Upper lobe of right lung (tissue), 1 donor: ENCODE data around the gene NAALADL2. TPM values are rescaled to one million over a fixed set of nuclear protein-coding genes. Genes with fewer than 3 reads are reported as not detected.

Source experiments
- ATAC-seq: fragments of 200-7000 bp; cut with Tn5 transposase; one replicate; pipeline ENCODE4 v1.9.1; 2020; ENCODE audit warnings: mild to moderate bottlenecking, moderate library complexity
- DNase-seq: peaks from one replicate; pipeline ENCODE4 v3.0.0-alpha.2; 2020
- H3K27ac ChIP-seq: fragments of 200-600 bp; one replicate; pipeline ENCODE4 v1.8.0; 2022
- H3K27me3 ChIP-seq: fragments of 200-600 bp; one replicate; pipeline ENCODE4 v1.8.0; 2022; ENCODE audit warnings: mild to moderate bottlenecking
- H3K36me3 ChIP-seq: fragments of 200-600 bp; one replicate; pipeline ENCODE4 v1.8.0; 2022
- H3K4me1 ChIP-seq: fragments of 200-600 bp; one replicate; pipeline ENCODE4 v1.8.0; 2022
- H3K4me3 ChIP-seq: fragments of 200-600 bp; one replicate; pipeline ENCODE4 v1.8.0; 2022; ENCODE audit warnings: mild to moderate bottlenecking
- H3K9me3 ChIP-seq: fragments of 200-600 bp; one replicate; pipeline ENCODE4 v1.8.0; 2022
- CTCF ChIP-seq: fragments of 200-600 bp; IDR thresholded peaks from one replicate; pipeline ENCODE4 v1.8.0; 2022; ENCODE audit warnings: antibody characterized with exemption
- intact Hi-C: fragments of 100-400 bp; cut with DNase I; formaldehyde crosslinking; loops from one replicate; pipeline ENCODE4 v1.11.0; 2022
- total RNA-seq: library from RNA; stranded (reverse); fragmentation: NEBNext Ultra II Directional; extraction: Animal tissue kit (Norgen Biotek cat#: 25700); gene quantifications from one replicate; pipeline ENCODE4 v1.2.1, GENCODE V29; 2021
- donor health status: DM: no; HTN: yes; CAD: no; lungs with severe emphysema.

The NAALADL2 gene
- total RNA-seq, 1 donor from 2014 or later = 8.5 TPM

GRCh38 chr3:175336406-175337133 lies 477.4 kb downstream of the NAALADL2 start:
- ATAC-seq (no peak), DNase-seq (no peak)
- Histone ChIP-seq H3K27me3 (no peaks in the 10 kb centered on the region), H3K27ac (no peak overlapping the region), H3K36me3 (no peaks in the 10 kb centered on the region), H3K4me3 (no peak overlapping the region), H3K4me1 (no peaks in the 10 kb centered on the region), H3K9me3 (no peaks in the 10 kb centered on the region)
- intact Hi-C loops = no loop called here
- TF ChIP-seq CTCF = no peak

GRCh38 chr3:175337631-175338030 lies 478.5 kb downstream of the NAALADL2 start:
- no peak for TF ChIP-seq CTCF
- Histone ChIP-seq H3K4me1 (no peaks in the 10 kb centered on the region), H3K36me3 (no peaks in the 10 kb centered on the region), H3K27ac (no peak overlapping the region), H3K9me3 (no peaks in the 10 kb centered on the region), H3K27me3 (no peaks in the 10 kb centered on the region), H3K4me3 (no peak overlapping the region)
- DNase-seq (no peak), ATAC-seq (no peak)
- intact Hi-C loops = no loop called here

GRCh38 chr3:175338775-175339535 lies 479.8 kb downstream of the NAALADL2 start:
- no peak for DNase-seq
- Histone ChIP-seq H3K4me1 (no peaks in the 10 kb centered on the region), H3K27ac (no peak overlapping the region), H3K4me3 (no peak overlapping the region), H3K9me3 (no peaks in the 10 kb centered on the region), H3K36me3 (no peaks in the 10 kb centered on the region), H3K27me3 (no peaks in the 10 kb centered on the region)
- no peak for TF ChIP-seq CTCF
- peak; percentile 96 for ATAC-seq
- intact Hi-C loops = no loop called here

- DNase-seq (no peak), ATAC-seq (no peak)
- intact Hi-C loops = no loop called here
- no peaks in the 10 kb centered on the region for H3K27me3 ChIP-seq
- H3K4me1 ChIP-seq = no peaks in the 10 kb centered on the region
- no peak overlapping the region for H3K27ac ChIP-seq
- H3K9me3 ChIP-seq = no peaks in the 10 kb centered on the region
- no peak overlapping the region for H3K4me3 ChIP-seq
- no peaks in the 10 kb centered on the region for H3K36me3 ChIP-seq
- TF ChIP-seq CTCF = no peak
Measured at GRCh38 chr3:175340338-175341015, 481.3 kb downstream of the NAALADL2 start.

GRCh38 chr3:175342196-175342595 lies 483.1 kb downstream of the NAALADL2 start:
- intact Hi-C loops = no loop called here
- H3K27ac ChIP-seq = no peak overlapping the region
- no peaks in the 10 kb centered on the region for H3K4me1 ChIP-seq
- H3K36me3 ChIP-seq = no peaks in the 10 kb centered on the region
- DNase-seq (no peak), ATAC-seq (no peak)
- H3K27me3 ChIP-seq = no peaks in the 10 kb centered on the region
- no peak for TF ChIP-seq CTCF
- no peak overlapping the region for H3K4me3 ChIP-seq
- H3K9me3 ChIP-seq = no peaks in the 10 kb centered on the region
